Esophagus muscularis mucosa (tissue), 4 donors: Measurements from ENCODE around the gene MMP15. TPM values are rescaled to one million over a fixed set of nuclear protein-coding genes. Genes with fewer than 3 reads are reported as not detected.
A peak's percentile ranks its signal among the peaks of the same experiment; 100 is the strongest.

Source experiments
- DNase-seq: peaks from one replicate; pipeline ENCODE4 v3.0.0-alpha.2; 2017; ENCODE audit errors: extremely low spot score
- H3K27ac ChIP-seq, 4 donors: fragments of 200-600 bp; sonication (generic); replicated peaks in 1 of 4; 1 replicate in 3 of 4; 2 replicates in 1 of 4; pipeline ENCODE4 v1.5.1; 2016 to 2019; ENCODE audit warnings: mild to moderate bottlenecking in 1 of 4
- H3K27me3 ChIP-seq, 4 donors: fragments of 200-600 bp; sonication (generic); one replicate each; pipeline versions ENCODE4 v1.5.1 to v1.6.0; 2016 to 2019
- H3K36me3 ChIP-seq, 4 donors: fragments of 200-600 bp; sonication (generic); one replicate each; pipeline ENCODE4 v1.5.1; 2016 to 2019
- H3K4me1 ChIP-seq, 4 donors: fragments of 200-600 bp; sonication (generic); one replicate each; pipeline ENCODE4 v1.5.1; 2016 to 2019
- H3K4me3 ChIP-seq, 4 donors: fragments of 200-600 bp; sonication (generic); 1 replicate in 2 of 4; 2 replicates in 2 of 4; pipeline ENCODE4 v1.5.1; 2016 to 2019; ENCODE audit warnings: mild to moderate bottlenecking in 4 of 4, moderate library complexity in 1 of 4
- H3K9me3 ChIP-seq, 4 donors: fragments of 200-600 bp; sonication (generic); 1 replicate in 3 of 4; 2 replicates in 1 of 4; pipeline ENCODE4 v1.5.1; 2016 to 2019
- EP300 ChIP-seq: sonication (generic); formaldehyde crosslinking; IDR thresholded peaks from one replicate; pipeline ENCODE4 v1.6.1; 2017; ENCODE audit warnings: antibody characterized with exemption
- POLR2A ChIP-seq: fragments of 450-650 bp; IDR thresholded peaks from one replicate; pipeline ENCODE4 v1.6.1; 2017; ENCODE audit warnings: antibody characterized with exemption, moderate library complexity, mild to moderate bottlenecking, low read depth
- POLR2AphosphoS5 ChIP-seq, 2 donors: sonication (generic); formaldehyde crosslinking; IDR thresholded peaks; one replicate each; pipeline ENCODE4 v1.6.1; 2017; ENCODE audit warnings: antibody characterized with exemption in 2 of 2
- WGBS: methylation state at CpG from one replicate; pipeline ENCODE4 v1.1.5; 2018; 5-methylcytosine and 5-hydroxymethylcytosine counted together
- intact Hi-C: fragments of 100-400 bp; cut with DNase I; formaldehyde crosslinking; loops from one replicate; pipeline ENCODE4 v1.15.1; 2023
- total RNA-seq, 4 donors: library from RNA; depleted of rRNA; stranded (reverse); fragments of >200 nt; gene quantifications; one replicate each; pipeline versions ENCODE4 v1.1.0 to v1.2.1, GENCODE V29; 2016
- TF ChIP-seq, protein P1 (sequence below), 3 experiments: fragments of 200-600 bp in 2 of 3; fragments of 450-650 bp in 1 of 3; sonication (generic) in 2 of 3; IDR thresholded peaks; one replicate each; pipeline ENCODE4 v1.5.1; 2017 to 2019; ENCODE audit warnings: antibody characterized with exemption in 3 of 3, mild to moderate bottlenecking in 2 of 3, moderate library complexity in 1 of 3

Gene MMP15
- total RNA-seq, 4 donors from 2014 or later = 3.8 to 16.3 (median 8.7) TPM

GRCh38 chr16:57982385-57982784, 43.2 kb upstream of the MMP15 start:
- no peak for DNase-seq
- intact Hi-C loops = loop anchor here (10.0 kb wide), 1 partner anchor 248 kb away; the partner anchor contains the start of gene KATNB1
- Histone ChIP-seq H3K9me3 (no peaks in the 10 kb centered on the region), H3K36me3 (no peaks in the 10 kb centered on the region), H3K27ac (no peak overlapping the region), H3K4me3 (no peak overlapping the region), H3K27me3 (no peaks in the 10 kb centered on the region), H3K4me1 (peaks cover 14 to 22% (median 21%) of the 10 kb centered on the region in 4 donors)
- 75% methylated on average over 5 of the region's 5 CpGs for whole genome bisulfite sequencing
- TF ChIP-seq POLR2A (no peak), EP300 (no peak), POLR2AphosphoS5 (IDR thresholded peaks at IDR 0.05) (no peak)
- TF ChIP-seq, protein P1, sequence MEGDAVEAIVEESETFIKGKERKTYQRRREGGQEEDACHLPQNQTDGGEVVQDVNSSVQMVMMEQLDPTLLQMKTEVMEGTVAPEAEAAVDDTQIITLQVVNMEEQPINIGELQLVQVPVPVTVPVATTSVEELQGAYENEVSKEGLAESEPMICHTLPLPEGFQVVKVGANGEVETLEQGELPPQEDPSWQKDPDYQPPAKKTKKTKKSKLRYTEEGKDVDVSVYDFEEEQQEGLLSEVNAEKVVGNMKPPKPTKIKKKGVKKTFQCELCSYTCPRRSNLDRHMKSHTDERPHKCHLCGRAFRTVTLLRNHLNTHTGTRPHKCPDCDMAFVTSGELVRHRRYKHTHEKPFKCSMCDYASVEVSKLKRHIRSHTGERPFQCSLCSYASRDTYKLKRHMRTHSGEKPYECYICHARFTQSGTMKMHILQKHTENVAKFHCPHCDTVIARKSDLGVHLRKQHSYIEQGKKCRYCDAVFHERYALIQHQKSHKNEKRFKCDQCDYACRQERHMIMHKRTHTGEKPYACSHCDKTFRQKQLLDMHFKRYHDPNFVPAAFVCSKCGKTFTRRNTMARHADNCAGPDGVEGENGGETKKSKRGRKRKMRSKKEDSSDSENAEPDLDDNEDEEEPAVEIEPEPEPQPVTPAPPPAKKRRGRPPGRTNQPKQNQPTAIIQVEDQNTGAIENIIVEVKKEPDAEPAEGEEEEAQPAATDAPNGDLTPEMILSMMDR (IDR thresholded peaks at IDR 0.05) = no peak

GRCh38 chr16:57984443-57985203, 40.9 kb upstream of the MMP15 start:
- 22% methylated on average over 23 of the region's 64 CpGs for WGBS
- Histone ChIP-seq H3K4me1 (peaks cover 14 to 22% (median 21%) of the 10 kb centered on the region in 4 donors), H3K27me3 (no peaks in the 10 kb centered on the region), H3K9me3 (no peaks in the 10 kb centered on the region), H3K36me3 (no peaks in the 10 kb centered on the region), H3K27ac (peak overlapping the region; percentile 49 to 70 (median 64)), H3K4me3 (peak overlapping the region; percentile 59 to 70 (median 65))
- intact Hi-C loops = loop anchor here (10.0 kb wide), 1 partner anchor 250 kb away; the partner anchor contains the start of gene KATNB1
- DNase-seq = peak; percentile 93
- TF ChIP-seq, protein P1 (IDR thresholded peaks at IDR 0.05) = no peak
- peak in 1 of 2 donors; percentile 54 for TF ChIP-seq POLR2AphosphoS5 (IDR thresholded peaks at IDR 0.05)

DNA sequence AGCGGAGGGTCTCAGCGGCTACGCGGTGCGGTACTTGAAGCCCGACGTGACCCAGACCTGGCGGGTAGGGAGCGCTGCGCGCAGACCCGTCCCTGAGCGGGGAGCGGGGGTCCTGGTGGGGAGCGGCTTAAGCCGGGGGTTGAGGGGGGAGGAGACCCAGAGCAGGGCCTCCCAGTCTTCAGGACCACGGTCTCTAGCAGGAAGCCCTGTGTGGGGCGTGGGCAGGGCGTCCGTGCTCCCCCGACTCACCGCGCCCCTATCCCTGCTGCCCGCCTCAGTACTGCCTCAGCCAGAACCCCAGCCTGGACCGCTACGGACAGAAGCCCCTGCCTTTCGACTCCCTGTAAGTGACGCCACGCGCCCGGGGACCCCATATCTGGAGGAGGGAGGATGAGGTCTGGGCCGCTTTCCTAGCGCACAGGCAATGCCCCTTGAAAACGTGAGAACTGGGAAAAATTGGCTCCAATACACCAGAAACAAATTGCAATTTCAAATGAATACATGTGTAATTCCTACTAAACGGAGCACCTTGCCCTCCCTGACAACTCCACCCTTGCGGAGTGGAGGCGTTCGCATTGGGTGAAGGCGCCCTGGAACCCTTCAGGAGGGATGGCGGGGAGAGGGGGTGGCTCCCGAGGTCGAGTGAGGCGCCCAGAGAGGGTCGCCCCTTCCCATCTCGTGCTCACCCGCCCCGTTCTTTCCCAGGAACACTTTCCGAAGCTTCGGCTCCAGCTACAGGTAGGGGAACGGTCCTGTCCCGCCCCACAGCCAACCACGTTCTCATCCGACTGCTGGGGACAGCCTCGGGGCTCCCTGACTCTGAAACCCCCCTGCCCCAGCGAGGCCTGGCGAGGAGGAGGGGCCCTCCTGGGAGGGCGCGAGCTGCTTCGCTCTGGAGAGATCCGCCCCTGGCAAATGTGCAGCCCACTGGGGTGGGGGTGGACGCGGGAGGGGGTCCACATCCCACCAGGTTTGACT, 40.1 kb upstream of the MMP15 start:
- intact Hi-C loops = loop anchor here (10.0 kb wide), 1 partner anchor 251 kb away; the partner anchor contains the start of gene KATNB1
- WGBS = 32% methylated on average over 34 of the region's 62 CpGs
- Histone ChIP-seq H3K27me3 (no peaks in the 10 kb centered on the region), H3K4me3 (peak overlapping the region; percentile 59 to 70 (median 65)), H3K36me3 (no peaks in the 10 kb centered on the region), H3K4me1 (peaks cover 14 to 22% (median 21%) of the 10 kb centered on the region in 4 donors), H3K9me3 (no peaks in the 10 kb centered on the region), H3K27ac (peak overlapping the region; percentile 49 to 70 (median 64))
- DNase-seq = no peak
- TF ChIP-seq POLR2AphosphoS5 (IDR thresholded peaks at IDR 0.05) = peak in 1 of 2 donors; percentile 7
- TF ChIP-seq EP300 = no peak
- TF ChIP-seq, protein P1 (IDR thresholded peaks at IDR 0.05) = no peak

- WGBS = 77% methylated on average over 9 of the region's 9 CpGs
- H3K9me3 ChIP-seq = no peaks in the 10 kb centered on the region
- H3K4me1 ChIP-seq = peaks cover 14 to 22% (median 21%) of the 10 kb centered on the region in 4 donors
- H3K4me3 ChIP-seq = peak overlapping the region in 1 of 4 donors; percentile 70
- intact Hi-C loops = loop anchor here (10.0 kb wide), 1 partner anchor 251 kb away; the partner anchor contains the start of gene KATNB1
- H3K27ac ChIP-seq = no peak overlapping the region
- H3K36me3 ChIP-seq = no peaks in the 10 kb centered on the region
- no peaks in the 10 kb centered on the region for H3K27me3 ChIP-seq
- no peak for DNase-seq
- TF ChIP-seq POLR2AphosphoS5 (IDR thresholded peaks at IDR 0.05) (no peak), EP300 (no peak), POLR2A (no peak)
- TF ChIP-seq, protein P1 (IDR thresholded peaks at IDR 0.05) = no peak
These were observed 39.4 kb upstream of the MMP15 start for GRCh38 chr16:57986196-57986595.
